Epithelial cell of esophagus (primary cell): ENCODE measurements around the gene IRS4.

ENCODE experiments used
- DNase-seq: peaks from one replicate; pipeline ENCODE4 v3.0.0; 2010; ENCODE audit warnings: low read depth
- H3K4me3 ChIP-seq: 2 replicates; pipeline ENCODE4 v1.5.1; 2011; ENCODE audit warnings: mild to moderate bottlenecking, low read length, control low read depth
- CTCF ChIP-seq: IDR thresholded peaks from 2 replicates; pipeline ENCODE4 v1.5.1; 2011; ENCODE audit warnings: low read depth, mild to moderate bottlenecking, low read length, control low read depth, inconsistent platforms; ENCODE audit not compliant: insufficient read depth; ENCODE audit errors: missing control alignments

The IRS4 gene

GRCh38 chrX:108736509-108737479 is at the start of gene IRS4:
IRS4 (minus strand) TSS chrX:108736563.
- peak within 1 kb of the TSS; percentile 32 for H3K4me3 ChIP-seq
- peak; percentile 2 for DNase-seq
- TF ChIP-seq CTCF, result no peak

- H3K4me3 ChIP-seq, result no peak overlapping the region
- TF ChIP-seq CTCF, result no peak
- no peak for DNase-seq
Measured at GRCh38 chrX:108772549-108772948, 36.2 kb upstream of the IRS4 start.

- no peak for DNase-seq
- H3K4me3 ChIP-seq, result no peak overlapping the region
- TF ChIP-seq CTCF, result no peak
Measured at GRCh38 chrX:108763559-108763958, 27.2 kb upstream of the IRS4 start.

- DNase-seq, result no peak
- no peak overlapping the region for H3K4me3 ChIP-seq
- no peak for TF ChIP-seq CTCF
Measured at GRCh38 chrX:108740299-108740774, 4.0 kb upstream of the IRS4 start.

- no peak overlapping the region for H3K4me3 ChIP-seq
- DNase-seq, result no peak
- TF ChIP-seq CTCF, result no peak
Measured at GRCh38 chrX:108737754-108738153, 1.4 kb upstream of the IRS4 start.

GRCh38 chrX:108735679-108736508 is 469 bp downstream of the IRS4 start:
- peak; percentile 8 for DNase-seq
- H3K4me3 ChIP-seq, result peak overlapping the region; percentile 32
- TF ChIP-seq CTCF, result no peak
